Thyroid gland (tissue), 4 donors: ENCODE results near the gene TP53I13.

Experiments used
- POLR2A ChIP-seq, 2 donors: fragments of 450-650 bp; IDR thresholded peaks; one replicate each; pipeline ENCODE4 v1.6.1; 2017; ENCODE audit warnings: antibody characterized with exemption in 2 of 2, mild to moderate bottlenecking in 2 of 2, moderate library complexity in 1 of 2
- TF ChIP-seq, protein P1 (sequence below), 6 experiments: fragments of 200-600 bp in 3 of 6; fragments of 450-650 bp in 3 of 6; sonication (generic) in 3 of 6; IDR thresholded peaks; one replicate each; pipeline ENCODE4 v1.5.1; 2016 to 2019; ENCODE audit warnings: antibody characterized with exemption in 6 of 6, mild to moderate bottlenecking in 2 of 6, inconsistent platforms in 1 of 6, moderate library complexity in 1 of 6

DNA sequence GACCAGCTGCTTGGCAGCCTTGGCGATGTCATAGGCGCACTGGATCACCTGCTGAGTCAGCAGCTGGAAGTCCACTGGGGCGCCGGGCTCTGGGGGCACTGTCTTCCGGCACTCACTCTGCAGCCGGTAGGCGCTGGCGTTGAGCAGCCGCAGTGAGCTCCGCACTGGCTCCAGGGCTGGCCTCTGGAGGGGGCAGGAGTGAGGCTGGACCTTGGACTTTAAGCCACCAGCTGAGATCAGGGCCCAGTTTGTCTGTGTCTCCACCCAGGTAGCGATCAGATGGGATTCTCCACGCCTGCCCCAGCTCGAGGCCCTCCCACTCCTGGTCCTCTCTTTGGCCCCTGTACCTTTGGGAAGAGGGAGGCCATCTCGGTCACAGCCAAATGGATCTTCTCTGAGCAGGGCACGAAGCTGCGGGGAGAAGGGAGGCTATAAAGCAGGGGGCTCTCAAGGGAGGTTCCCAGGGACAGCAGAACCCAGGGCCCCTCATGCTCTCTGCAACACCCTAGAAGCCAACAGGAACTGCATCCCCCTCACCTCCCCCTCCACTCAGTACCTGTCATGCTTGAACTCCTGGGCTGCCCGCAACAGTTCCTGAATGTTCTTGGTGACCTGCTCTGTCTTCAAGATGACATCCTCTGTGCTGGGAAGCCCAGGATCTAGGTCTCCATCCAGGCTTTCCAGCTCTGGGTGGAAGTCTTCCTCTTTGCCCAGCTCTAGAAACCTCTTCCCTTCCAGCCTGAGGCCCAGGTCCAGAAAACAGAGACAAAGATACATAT lies 6.4 kb downstream of the TP53I13 start:
- no peak for TF ChIP-seq POLR2A (IDR thresholded peaks at IDR 0.05)
- TF ChIP-seq, protein P1, sequence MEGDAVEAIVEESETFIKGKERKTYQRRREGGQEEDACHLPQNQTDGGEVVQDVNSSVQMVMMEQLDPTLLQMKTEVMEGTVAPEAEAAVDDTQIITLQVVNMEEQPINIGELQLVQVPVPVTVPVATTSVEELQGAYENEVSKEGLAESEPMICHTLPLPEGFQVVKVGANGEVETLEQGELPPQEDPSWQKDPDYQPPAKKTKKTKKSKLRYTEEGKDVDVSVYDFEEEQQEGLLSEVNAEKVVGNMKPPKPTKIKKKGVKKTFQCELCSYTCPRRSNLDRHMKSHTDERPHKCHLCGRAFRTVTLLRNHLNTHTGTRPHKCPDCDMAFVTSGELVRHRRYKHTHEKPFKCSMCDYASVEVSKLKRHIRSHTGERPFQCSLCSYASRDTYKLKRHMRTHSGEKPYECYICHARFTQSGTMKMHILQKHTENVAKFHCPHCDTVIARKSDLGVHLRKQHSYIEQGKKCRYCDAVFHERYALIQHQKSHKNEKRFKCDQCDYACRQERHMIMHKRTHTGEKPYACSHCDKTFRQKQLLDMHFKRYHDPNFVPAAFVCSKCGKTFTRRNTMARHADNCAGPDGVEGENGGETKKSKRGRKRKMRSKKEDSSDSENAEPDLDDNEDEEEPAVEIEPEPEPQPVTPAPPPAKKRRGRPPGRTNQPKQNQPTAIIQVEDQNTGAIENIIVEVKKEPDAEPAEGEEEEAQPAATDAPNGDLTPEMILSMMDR (IDR thresholded peaks at IDR 0.05): no peak
